ENCODE measurements around the gene KMT2E.
"Not testable (repeated sequence)": the region's sequence is repeated elsewhere in the genome, so short reads cannot be mapped to it uniquely, and the experiment has no call there.

The KMT2E gene

GRCh38 chr7:105050493-105050892, 36.5 kb downstream of the KMT2E start:
- H4K20me1 ChIP-seq (ENCODE audit: control insufficient read depth, insufficient read depth, low read depth, low read length): peaks cover 11% of the 10 kb centered on the region; the same call in 1 of the 2 replicates
- H3K4me3 ChIP-seq (ENCODE audit: low read length): no peak overlapping the region
- no peak overlapping the region for H3K4me2 ChIP-seq (ENCODE audit: low read length)
- no peaks in the 10 kb centered on the region for H3K27me3 ChIP-seq (ENCODE audit: control insufficient read depth, low read length)
- TF ChIP-seq, protein P1, sequence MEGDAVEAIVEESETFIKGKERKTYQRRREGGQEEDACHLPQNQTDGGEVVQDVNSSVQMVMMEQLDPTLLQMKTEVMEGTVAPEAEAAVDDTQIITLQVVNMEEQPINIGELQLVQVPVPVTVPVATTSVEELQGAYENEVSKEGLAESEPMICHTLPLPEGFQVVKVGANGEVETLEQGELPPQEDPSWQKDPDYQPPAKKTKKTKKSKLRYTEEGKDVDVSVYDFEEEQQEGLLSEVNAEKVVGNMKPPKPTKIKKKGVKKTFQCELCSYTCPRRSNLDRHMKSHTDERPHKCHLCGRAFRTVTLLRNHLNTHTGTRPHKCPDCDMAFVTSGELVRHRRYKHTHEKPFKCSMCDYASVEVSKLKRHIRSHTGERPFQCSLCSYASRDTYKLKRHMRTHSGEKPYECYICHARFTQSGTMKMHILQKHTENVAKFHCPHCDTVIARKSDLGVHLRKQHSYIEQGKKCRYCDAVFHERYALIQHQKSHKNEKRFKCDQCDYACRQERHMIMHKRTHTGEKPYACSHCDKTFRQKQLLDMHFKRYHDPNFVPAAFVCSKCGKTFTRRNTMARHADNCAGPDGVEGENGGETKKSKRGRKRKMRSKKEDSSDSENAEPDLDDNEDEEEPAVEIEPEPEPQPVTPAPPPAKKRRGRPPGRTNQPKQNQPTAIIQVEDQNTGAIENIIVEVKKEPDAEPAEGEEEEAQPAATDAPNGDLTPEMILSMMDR (IDR thresholded peaks at IDR 0.05; ENCODE audit: low read depth, low read length, poor library complexity, severe bottlenecking): no peak
- TF ChIP-seq EZH2phosphoT487 (IDR thresholded peaks at IDR 0.05; ENCODE audit: borderline replicate concordance, low read length): no peak
- H3K4me1 ChIP-seq (ENCODE audit: control insufficient read depth, low read length): no peaks in the 10 kb centered on the region
- H3K79me2 ChIP-seq (ENCODE audit: control insufficient read depth, low read length): peaks cover 95% of the 10 kb centered on the region
- H3K9me3 ChIP-seq (ENCODE audit: control insufficient read depth, insufficient read depth, low read length): no peaks in the 10 kb centered on the region
- peaks cover 4% of the 10 kb centered on the region; the same call in 1 of the 2 replicates for H3F3A ChIP-seq (ENCODE audit: control insufficient read depth, insufficient read depth)
- H3K36me3 ChIP-seq (ENCODE audit: control insufficient read depth, low read length): peaks cover 91% of the 10 kb centered on the region
- H3K9me2 ChIP-seq (replicated peaks; ENCODE audit: control insufficient read depth, low read length): no peaks in the 10 kb centered on the region
- H3K27ac ChIP-seq (ENCODE audit: low read depth, low read length): no peak overlapping the region

DNA sequence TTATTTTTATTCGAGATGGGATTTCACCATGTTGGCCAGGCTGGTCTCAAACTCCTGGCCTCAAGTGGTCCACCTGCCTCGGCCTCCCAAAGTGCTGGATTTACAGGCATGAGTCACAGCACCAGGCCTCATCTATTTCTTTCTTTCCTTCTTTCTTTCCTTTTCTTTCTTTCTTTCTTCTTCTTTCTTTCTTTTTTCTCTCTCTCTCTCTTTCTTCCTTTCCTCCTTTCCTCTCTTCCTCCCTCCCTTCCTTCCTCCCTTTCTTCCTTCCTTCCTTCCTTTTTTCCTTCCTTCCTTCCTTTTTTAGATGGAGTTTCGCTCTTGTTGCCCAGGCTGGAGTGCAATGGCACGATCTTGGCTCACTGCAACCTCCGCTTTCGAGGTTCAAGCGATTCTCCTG, 36.9 kb downstream of the KMT2E start:
- not testable (repeated sequence) for H3K27ac ChIP-seq (ENCODE audit: low read depth, low read length); H3F3A ChIP-seq (ENCODE audit: control insufficient read depth, insufficient read depth); H3K4me2 ChIP-seq (ENCODE audit: low read length); H3K9me2 ChIP-seq (replicated peaks; ENCODE audit: control insufficient read depth, low read length); H3K27me3 ChIP-seq (ENCODE audit: control insufficient read depth, low read length); H3K4me1 ChIP-seq (ENCODE audit: control insufficient read depth, low read length); H3K4me3 ChIP-seq (ENCODE audit: low read length); H3K9me3 ChIP-seq (ENCODE audit: control insufficient read depth, insufficient read depth, low read length)
- peaks cover 11% of the 10 kb centered on the region; the same call in 1 of the 2 replicates for H4K20me1 ChIP-seq (ENCODE audit: control insufficient read depth, insufficient read depth, low read depth, low read length)
- H3K36me3 ChIP-seq (ENCODE audit: control insufficient read depth, low read length): peaks cover 91% of the 10 kb centered on the region
- H3K79me2 ChIP-seq (ENCODE audit: control insufficient read depth, low read length): peaks cover 95% of the 10 kb centered on the region

DNA sequence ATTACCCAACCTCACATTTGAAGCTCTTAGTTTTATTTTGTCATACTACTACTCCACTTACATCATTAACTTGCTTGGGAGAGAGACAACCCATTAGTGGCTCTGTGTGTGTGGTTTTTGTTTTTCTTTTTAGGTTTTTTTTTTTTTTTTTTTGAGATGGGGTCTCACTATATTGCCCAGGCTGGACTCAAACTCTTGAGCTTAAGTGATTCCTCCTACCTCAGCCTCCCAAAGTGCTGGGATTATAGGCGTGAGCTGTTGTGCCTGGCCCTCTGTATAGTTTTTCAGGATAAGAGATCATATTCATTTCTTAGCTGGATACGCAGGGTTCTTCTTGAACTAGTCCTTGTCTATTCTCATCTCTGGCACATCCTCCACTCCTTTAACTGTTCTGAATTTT, 41.1 kb downstream of the KMT2E start:
- H4K20me1 ChIP-seq (ENCODE audit: control insufficient read depth, insufficient read depth, low read depth, low read length): peaks cover 21% of the 10 kb centered on the region; the same call in 1 of the 2 replicates
- no peaks in the 10 kb centered on the region for H3K4me1 ChIP-seq (ENCODE audit: control insufficient read depth, low read length)
- TF ChIP-seq, protein P1 (IDR thresholded peaks at IDR 0.05; ENCODE audit: low read depth, low read length, poor library complexity, severe bottlenecking): no peak
- no peak for TF ChIP-seq EZH2phosphoT487 (IDR thresholded peaks at IDR 0.05; ENCODE audit: borderline replicate concordance, low read length)
- H3K36me3 ChIP-seq (ENCODE audit: control insufficient read depth, low read length): peaks cover 88% of the 10 kb centered on the region
- H3K79me2 ChIP-seq (ENCODE audit: control insufficient read depth, low read length): peaks cover 95% of the 10 kb centered on the region
- no peaks in the 10 kb centered on the region for H3K9me3 ChIP-seq (ENCODE audit: control insufficient read depth, insufficient read depth, low read length)
- H3K27ac ChIP-seq (ENCODE audit: low read depth, low read length): no peak overlapping the region
- no peak overlapping the region for H3K4me2 ChIP-seq (ENCODE audit: low read length)
- H3K4me3 ChIP-seq (ENCODE audit: low read length): no peak overlapping the region
- no peaks in the 10 kb centered on the region for H3K9me2 ChIP-seq (replicated peaks; ENCODE audit: control insufficient read depth, low read length)
- no peaks in the 10 kb centered on the region for H3K27me3 ChIP-seq (ENCODE audit: control insufficient read depth, low read length)
- peaks cover 4% of the 10 kb centered on the region; the same call in 1 of the 2 replicates for H3F3A ChIP-seq (ENCODE audit: control insufficient read depth, insufficient read depth)

DNA sequence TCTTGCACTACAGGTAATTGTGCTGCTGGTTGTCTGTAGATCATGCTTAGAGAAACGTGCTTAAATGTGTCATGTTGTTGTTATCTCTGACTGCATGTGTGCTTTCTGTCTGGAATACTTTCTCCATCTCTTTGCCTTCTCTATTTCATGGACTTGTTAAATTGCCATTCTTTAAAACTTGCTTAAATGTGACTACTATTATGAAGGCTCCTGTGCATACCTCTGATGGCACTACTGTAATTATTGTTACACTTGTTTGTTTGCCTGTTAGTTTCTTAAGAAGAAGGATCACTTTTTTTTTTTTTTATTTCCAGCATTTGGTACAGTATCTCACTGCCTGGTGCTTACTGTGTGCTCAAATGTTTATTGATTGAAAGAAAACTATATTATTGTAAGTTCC, 41.6 kb downstream of the KMT2E start:
- no peak overlapping the region for H3K4me2 ChIP-seq (ENCODE audit: low read length)
- peaks cover 21% of the 10 kb centered on the region; the same call in 1 of the 2 replicates for H4K20me1 ChIP-seq (ENCODE audit: control insufficient read depth, insufficient read depth, low read depth, low read length)
- H3K9me2 ChIP-seq (replicated peaks; ENCODE audit: control insufficient read depth, low read length): no peaks in the 10 kb centered on the region
- TF ChIP-seq, protein P1 (IDR thresholded peaks at IDR 0.05; ENCODE audit: low read depth, low read length, poor library complexity, severe bottlenecking): no peak
- no peak for TF ChIP-seq EZH2phosphoT487 (IDR thresholded peaks at IDR 0.05; ENCODE audit: borderline replicate concordance, low read length)
- peaks cover 88% of the 10 kb centered on the region for H3K36me3 ChIP-seq (ENCODE audit: control insufficient read depth, low read length)
- no peaks in the 10 kb centered on the region for H3K27me3 ChIP-seq (ENCODE audit: control insufficient read depth, low read length)
- no peaks in the 10 kb centered on the region for H3K9me3 ChIP-seq (ENCODE audit: control insufficient read depth, insufficient read depth, low read length)
- peaks cover 2% of the 10 kb centered on the region; the same call in 1 of the 2 replicates for H3F3A ChIP-seq (ENCODE audit: control insufficient read depth, insufficient read depth)
- no peak overlapping the region for H3K4me3 ChIP-seq (ENCODE audit: low read length)
- no peaks in the 10 kb centered on the region for H3K4me1 ChIP-seq (ENCODE audit: control insufficient read depth, low read length)
- H3K79me2 ChIP-seq (ENCODE audit: control insufficient read depth, low read length): peaks cover 95% of the 10 kb centered on the region
- H3K27ac ChIP-seq (ENCODE audit: low read depth, low read length): no peak overlapping the region

All from DOHH2 (cell line).